Uterus (tissue), 4 donors: ENCODE measurements around the gene GRSF1. TPM values are rescaled to one million over a fixed set of nuclear protein-coding genes. Genes with fewer than 3 reads are reported as not detected.

Experiments used
- DNase-seq, 2 donors: peaks; one replicate each; pipeline ENCODE4 v3.0.0-alpha.2; 2019 to 2020
- H3K27ac ChIP-seq, 2 donors: fragments of 200-600 bp; sonication (generic); 1 replicate in 1 of 2; 2 replicates in 1 of 2; pipeline ENCODE4 v1.5.1; 2016 to 2018
- H3K27me3 ChIP-seq, 2 donors: fragments of 200-600 bp; sonication (generic); one replicate each; pipeline ENCODE4 v1.5.1; 2018 to 2019; ENCODE audit warnings: control low read depth in 1 of 2
- H3K36me3 ChIP-seq, 2 donors: fragments of 200-600 bp; sonication (generic); one replicate each; pipeline ENCODE4 v1.5.1; 2019; ENCODE audit warnings: control low read depth in 1 of 2
- H3K4me1 ChIP-seq, 2 donors: fragments of 200-600 bp; sonication (generic); one replicate each; pipeline ENCODE4 v1.5.1; 2018 to 2019; ENCODE audit warnings: control low read depth in 1 of 2
- H3K4me3 ChIP-seq, 2 donors: fragments of 200-600 bp; sonication (generic); 1 replicate in 1 of 2; 2 replicates in 1 of 2; pipeline ENCODE4 v1.5.1; 2018 to 2019; ENCODE audit warnings: mild to moderate bottlenecking in 1 of 2
- H3K9me3 ChIP-seq, 2 donors: fragments of 200-600 bp; sonication (generic); one replicate each; pipeline ENCODE4 v1.5.1; 2019; ENCODE audit warnings: control low read depth in 1 of 2
- POLR2A ChIP-seq, 2 donors: fragments of 450-650 bp; IDR thresholded peaks; one replicate each; pipeline ENCODE4 v1.6.1; 2016; ENCODE audit warnings: antibody characterized with exemption in 2 of 2, mild to moderate bottlenecking in 1 of 2, moderate library complexity in 1 of 2
- intact Hi-C: fragments of 100-400 bp; cut with DNase I; formaldehyde crosslinking; loops from one replicate; pipeline ENCODE4 v1.15.1; 2023; ENCODE audit warnings: low total_unique reads
- total RNA-seq, 4 donors: library from RNA; depleted of rRNA in 3 of 4; stranded (reverse); fragments of >200 nt in 3 of 4; gene quantifications; one replicate each; pipeline versions ENCODE4 v1.1.0 to v1.2.4, GENCODE V29; 2014 to 2023
- TF ChIP-seq, protein P1 (sequence below), 4 experiments: fragments of 200-600 bp in 2 of 4; fragments of 450-650 bp in 2 of 4; sonication (generic) in 2 of 4; IDR thresholded peaks; one replicate each; pipeline ENCODE4 v1.5.1; 2016 to 2019; ENCODE audit warnings: antibody characterized with exemption in 4 of 4, mild to moderate bottlenecking in 2 of 4, moderate library complexity in 1 of 4
- donor health status: DM: yes; HTN: yes; CAD: no.

Gene GRSF1
- total RNA-seq, 4 donors from 2014 or later, result 25.4 to 82.0 (median 37.1) TPM

DNA sequence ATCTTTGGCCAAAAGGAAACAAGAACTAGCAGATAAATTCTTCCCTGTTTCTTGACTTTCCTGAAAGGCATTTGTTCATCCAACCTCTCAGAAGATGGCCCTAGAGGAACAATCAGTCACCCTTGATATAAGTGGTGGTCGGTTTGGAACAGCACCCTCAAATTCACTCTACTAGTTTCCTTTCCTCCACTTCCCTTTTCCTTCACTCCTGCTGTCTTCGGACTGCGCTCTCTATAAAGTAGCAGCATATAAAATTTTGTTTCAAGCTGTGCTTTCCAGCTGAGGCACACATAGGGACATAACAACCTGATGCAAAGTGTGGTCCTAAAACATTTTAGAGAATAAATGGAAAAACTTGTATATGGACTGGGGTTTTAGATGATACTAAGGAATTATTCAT lies 33.5 kb upstream of the GRSF1 start:
- Histone ChIP-seq H3K9me3 (no peaks in the 10 kb centered on the region), H3K4me3 (no peak overlapping the region), H3K27me3 (no peaks in the 10 kb centered on the region), H3K36me3 (no peaks in the 10 kb centered on the region), H3K27ac (no peak overlapping the region), H3K4me1 (no peaks in the 10 kb centered on the region)
- TF ChIP-seq POLR2A (IDR thresholded peaks at IDR 0.05), result no peak
- TF ChIP-seq, protein P1, sequence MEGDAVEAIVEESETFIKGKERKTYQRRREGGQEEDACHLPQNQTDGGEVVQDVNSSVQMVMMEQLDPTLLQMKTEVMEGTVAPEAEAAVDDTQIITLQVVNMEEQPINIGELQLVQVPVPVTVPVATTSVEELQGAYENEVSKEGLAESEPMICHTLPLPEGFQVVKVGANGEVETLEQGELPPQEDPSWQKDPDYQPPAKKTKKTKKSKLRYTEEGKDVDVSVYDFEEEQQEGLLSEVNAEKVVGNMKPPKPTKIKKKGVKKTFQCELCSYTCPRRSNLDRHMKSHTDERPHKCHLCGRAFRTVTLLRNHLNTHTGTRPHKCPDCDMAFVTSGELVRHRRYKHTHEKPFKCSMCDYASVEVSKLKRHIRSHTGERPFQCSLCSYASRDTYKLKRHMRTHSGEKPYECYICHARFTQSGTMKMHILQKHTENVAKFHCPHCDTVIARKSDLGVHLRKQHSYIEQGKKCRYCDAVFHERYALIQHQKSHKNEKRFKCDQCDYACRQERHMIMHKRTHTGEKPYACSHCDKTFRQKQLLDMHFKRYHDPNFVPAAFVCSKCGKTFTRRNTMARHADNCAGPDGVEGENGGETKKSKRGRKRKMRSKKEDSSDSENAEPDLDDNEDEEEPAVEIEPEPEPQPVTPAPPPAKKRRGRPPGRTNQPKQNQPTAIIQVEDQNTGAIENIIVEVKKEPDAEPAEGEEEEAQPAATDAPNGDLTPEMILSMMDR (IDR thresholded peaks at IDR 0.05), result no peak
- no peak for DNase-seq
- intact Hi-C loops, result no loop called here

DNA sequence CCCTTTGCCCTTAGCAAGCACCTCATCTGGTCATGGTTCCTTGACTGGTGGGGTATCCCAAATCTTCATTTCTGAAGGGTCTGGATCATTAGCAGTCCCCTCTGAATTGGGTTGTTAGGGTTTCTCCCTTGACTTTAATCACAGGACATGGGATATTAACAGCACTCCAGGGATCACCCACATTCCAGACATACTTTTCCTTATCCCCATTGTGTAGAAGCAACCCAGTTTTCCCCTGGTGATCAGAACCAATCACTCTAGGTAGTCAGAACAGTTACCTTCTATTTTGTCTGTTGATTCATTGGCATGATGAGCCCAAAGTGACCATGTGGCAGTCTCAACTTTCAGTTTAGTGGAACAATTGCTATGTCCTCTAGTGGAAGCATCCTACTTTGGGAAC lies 29.1 kb upstream of the GRSF1 start:
- Histone ChIP-seq H3K9me3 (no peaks in the 10 kb centered on the region), H3K27ac (no peak overlapping the region), H3K36me3 (no peaks in the 10 kb centered on the region), H3K27me3 (no peaks in the 10 kb centered on the region), H3K4me1 (no peaks in the 10 kb centered on the region), H3K4me3 (no peak overlapping the region)
- TF ChIP-seq POLR2A (IDR thresholded peaks at IDR 0.05), result no peak
- TF ChIP-seq, protein P1 (IDR thresholded peaks at IDR 0.05), result no peak
- DNase-seq, result no peak
- intact Hi-C loops, result no loop called here

DNA sequence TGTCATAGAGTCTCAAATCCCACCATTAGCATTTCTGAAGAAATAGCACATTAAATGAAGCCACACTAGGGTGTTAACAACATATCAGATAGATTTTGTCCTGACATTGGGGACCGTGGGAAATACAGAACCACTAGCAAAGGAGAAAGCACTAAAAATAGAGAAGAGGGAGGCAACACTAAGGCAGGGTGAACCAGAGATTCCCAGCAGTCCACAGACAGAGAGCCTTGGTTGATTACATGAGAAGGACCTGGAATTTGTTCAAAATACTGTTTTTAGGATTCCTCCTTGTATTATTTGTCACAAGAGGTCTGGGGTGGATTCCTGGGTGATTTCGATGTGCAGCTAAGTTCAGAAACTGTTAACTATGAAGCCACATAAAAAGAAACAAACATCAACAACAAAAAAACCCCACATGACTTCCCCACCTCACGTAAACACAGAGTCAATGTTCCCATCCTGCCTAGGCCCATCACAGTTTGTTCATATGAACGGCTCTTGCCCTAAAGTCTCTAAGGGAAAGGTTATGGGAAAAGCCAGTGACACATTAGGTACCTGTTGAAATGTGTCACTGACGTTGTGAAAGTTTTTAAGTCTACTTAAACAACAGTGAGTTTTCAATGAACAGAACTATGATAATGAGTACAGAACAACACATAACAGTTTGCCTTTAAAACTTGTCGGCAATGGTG lies 23.6 kb upstream of the GRSF1 start:
- Histone ChIP-seq H3K27me3 (no peaks in the 10 kb centered on the region), H3K36me3 (no peaks in the 10 kb centered on the region), H3K27ac (no peak overlapping the region), H3K9me3 (no peaks in the 10 kb centered on the region), H3K4me1 (no peaks in the 10 kb centered on the region), H3K4me3 (no peak overlapping the region)
- intact Hi-C loops, result no loop called here
- TF ChIP-seq, protein P1 (IDR thresholded peaks at IDR 0.05), result no peak
- TF ChIP-seq POLR2A (IDR thresholded peaks at IDR 0.05), result no peak
- DNase-seq, result no peak

DNA sequence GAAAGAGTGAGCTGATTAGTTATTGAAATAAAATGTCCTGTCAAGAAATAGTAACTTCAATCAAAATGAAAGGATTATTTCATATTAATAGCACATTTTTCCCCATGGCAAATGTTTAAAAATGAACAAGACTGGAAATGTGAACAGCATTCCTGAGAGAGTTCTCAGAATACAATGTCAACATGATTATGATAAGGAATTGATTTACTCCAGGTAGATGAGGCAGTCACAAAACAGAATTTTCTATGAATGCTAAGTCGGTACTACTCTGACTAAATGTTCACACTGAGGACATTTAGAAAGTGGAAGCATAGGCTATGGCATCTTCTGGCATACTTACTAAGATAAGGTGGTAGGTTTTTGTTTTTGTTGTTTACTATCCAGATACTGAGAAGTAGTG lies 19.4 kb upstream of the GRSF1 start:
- H3K27me3 ChIP-seq, result no peaks in the 10 kb centered on the region
- H3K4me1 ChIP-seq, result no peaks in the 10 kb centered on the region
- no peak for DNase-seq
- H3K9me3 ChIP-seq, result no peaks in the 10 kb centered on the region
- H3K27ac ChIP-seq, result no peak overlapping the region
- no peak for TF ChIP-seq POLR2A (IDR thresholded peaks at IDR 0.05)
- TF ChIP-seq, protein P1 (IDR thresholded peaks at IDR 0.05), result no peak
- no peaks in the 10 kb centered on the region for H3K36me3 ChIP-seq
- H3K4me3 ChIP-seq, result no peak overlapping the region
- intact Hi-C loops, result no loop called here

DNA sequence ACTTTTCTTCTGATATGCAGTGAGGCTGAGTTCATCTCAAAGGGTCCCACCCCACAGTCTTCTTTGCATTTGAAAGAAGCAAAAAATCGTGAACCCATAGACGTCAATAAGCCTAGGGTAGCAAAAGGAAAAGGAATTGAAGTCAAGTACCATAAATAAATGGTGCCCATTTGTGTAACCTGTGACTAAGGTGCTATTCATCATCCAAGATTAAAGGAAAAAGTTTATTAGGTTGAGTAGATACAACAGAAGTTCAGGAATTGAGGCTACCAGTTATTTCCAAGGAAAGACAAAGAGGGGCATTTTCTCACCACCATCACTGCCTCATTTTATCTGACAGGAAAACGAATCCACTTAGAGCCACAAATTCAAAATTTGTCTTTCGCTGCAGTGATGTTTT lies 18.8 kb upstream of the GRSF1 start:
- Histone ChIP-seq H3K9me3 (no peaks in the 10 kb centered on the region), H3K4me3 (no peak overlapping the region), H3K36me3 (no peaks in the 10 kb centered on the region), H3K4me1 (no peaks in the 10 kb centered on the region), H3K27me3 (no peaks in the 10 kb centered on the region), H3K27ac (no peak overlapping the region)
- no peak for DNase-seq
- intact Hi-C loops, result no loop called here
- TF ChIP-seq, protein P1 (IDR thresholded peaks at IDR 0.05), result no peak
